GM12878 (cell line): ENCODE data around the gene THAP9. TPM values are rescaled to one million over a fixed set of nuclear protein-coding genes. Genes with fewer than 3 reads are reported as not detected.
"Not testable (repeated sequence)": the region's sequence is repeated elsewhere in the genome, so short reads cannot be mapped to it uniquely, and the experiment has no call there.

Source experiments
- ATAC-seq: fragments of 200-7000 bp; cut with Tn5 transposase; 3 replicates; pipeline ENCODE4 v1.9.1; 2020; ENCODE audit warnings: mild to moderate bottlenecking, moderate library complexity
- BruUV-seq: library from RNA; stranded (reverse); fragments of 400-500 nt; replicated peaks from 2 replicates; lab custom pipeline; 2021; lab: Mats Ljungman, UMichigan
- CTCF ChIA-PET: fragments of 300-600 bp; sonication (Branson Sonifier 250); formaldehyde crosslinking; extraction: SDS; loops from one replicate; lab custom pipeline; 2021; ENCODE audit warnings: inconsistent platforms; lab: Yijun Ruan, JAX
- POLR2A ChIA-PET: fragments of 350-600 bp; formaldehyde crosslinking; extraction: SDS; loops from one replicate; lab custom pipeline; 2021; ENCODE audit warnings: inconsistent platforms; lab: Charles Lee
- RAD21 ChIA-PET: fragments of 300-600 bp; sonication (Branson Sonifier 250); formaldehyde crosslinking; loops from one replicate; lab custom pipeline; 2023; ENCODE audit warnings: antibody characterized with exemption; ENCODE audit not compliant: unreplicated experiment; lab: Charles Lee
- SMC1A ChIA-PET: fragments of 300-600 bp; sonication (Branson Sonifier 250); formaldehyde crosslinking; loops from one replicate; lab custom pipeline; 2023; ENCODE audit not compliant: unreplicated experiment, uncharacterized antibody; lab: Charles Lee
- DNase-seq: peaks from one replicate; pipeline ENCODE4 v3.0.0-alpha.2; 2011; ENCODE audit warnings: low read depth, low spot score
- FAIRE-seq: peaks from 3 replicates; lab custom pipeline; 2011; peaks lifted over from hg19 to GRCh38; lab: Jason Lieb, UNC
- H2AFZ ChIP-seq: 2 replicates; pipeline ENCODE4 v1.6.0; 2011; ENCODE audit warnings: low read depth, low read length, control low read depth; ENCODE audit not compliant: control insufficient read depth
- H3K27ac ChIP-seq: 2 replicates; pipeline ENCODE4 v1.5.1; 2011; ENCODE audit warnings: control low read depth; ENCODE audit not compliant: control insufficient read depth, insufficient read depth
- H3K27me3 ChIP-seq, 2 experiments: replicated peaks in 1 of 2; 2 replicates each; pipeline versions ENCODE4 v1.6.0 to v1.6.1; 2011; ENCODE audit warnings: low read length in 1 of 2; ENCODE audit not compliant: control insufficient read depth in 2 of 2, insufficient read depth in 2 of 2
- H3K36me3 ChIP-seq, 2 experiments: 2 replicates each; pipeline ENCODE4 v1.5.1; 2011; ENCODE audit warnings: low read length in 1 of 2; ENCODE audit not compliant: control insufficient read depth in 2 of 2, insufficient read depth in 2 of 2
- H3K4me1 ChIP-seq: 2 replicates; pipeline ENCODE4 v1.6.1; 2011; ENCODE audit warnings: mild to moderate bottlenecking, low read length, moderate library complexity, mixed read lengths; ENCODE audit not compliant: control insufficient read depth, insufficient read depth
- H3K4me2 ChIP-seq: 2 replicates; pipeline ENCODE4 v1.6.0; 2011; ENCODE audit warnings: control low read depth; ENCODE audit not compliant: control insufficient read depth, insufficient read depth
- H3K4me3 ChIP-seq: fragments of 200-600 bp; sonication (generic); 2 replicates; pipeline ENCODE4 v1.5.1; 2016
- H3K79me2 ChIP-seq: 2 replicates; pipeline ENCODE4 v1.6.0; 2011; ENCODE audit warnings: low read length; ENCODE audit not compliant: control insufficient read depth, insufficient read depth
- H3K9ac ChIP-seq: 2 replicates; pipeline ENCODE4 v1.8.0; 2011; ENCODE audit warnings: low read length, control low read depth, mixed read lengths; ENCODE audit not compliant: control insufficient read depth, insufficient read depth
- H3K9me3 ChIP-seq: replicated peaks from 3 replicates; pipeline ENCODE4 v1.5.1; 2011; ENCODE audit warnings: mild to moderate bottlenecking, low read length; ENCODE audit not compliant: control insufficient read depth, insufficient read depth
- H4K20me1 ChIP-seq: 2 replicates; pipeline ENCODE4 v1.6.0; 2011; ENCODE audit not compliant: control insufficient read depth, insufficient read depth
- IKZF1 ChIP-seq: fragments of 450-650 bp; conservative IDR thresholded peaks from 2 replicates; pipeline ENCODE4 v1.6.1; 2017; ENCODE audit warnings: antibody characterized with exemption, mild to moderate bottlenecking
- NFYB ChIP-seq: IDR thresholded peaks from 2 replicates; pipeline ENCODE4 v1.6.1; 2011; ENCODE audit warnings: low read depth, mild to moderate bottlenecking, low read length, improper control_type of control experiment, moderate library complexity; ENCODE audit not compliant: insufficient read depth
- POLR2AphosphoS5 ChIP-seq: IDR thresholded peaks from 2 replicates; pipeline ENCODE4 v1.6.1; 2011; ENCODE audit warnings: mild to moderate bottlenecking, low read length, inconsistent platforms
- SREBF1 ChIP-seq: IDR thresholded peaks from 2 replicates; pipeline ENCODE4 v1.6.1; 2012; ENCODE audit warnings: mild to moderate bottlenecking, low read length
- WGBS: methylation state at CpG from one replicate; pipeline ENCODE4 v1.1.6; 2016; ENCODE audit warnings: low lambda C conversion rate; ENCODE audit not compliant: insufficient replicate concordance, insufficient coverage; ENCODE audit errors: missing lambda C conversion rate; 5-methylcytosine and 5-hydroxymethylcytosine counted together
- in situ Hi-C: fragments of 300-500 bp; cut with MboI; formaldehyde crosslinking; loops from 9 replicates; pipeline ENCODE4 v1.14.3; 2018; ENCODE audit warnings: mixed read lengths
- intact Hi-C: fragments of 100-400 bp; cut with micrococcal nuclease; formaldehyde crosslinking; loops from one replicate; pipeline ENCODE4 v1.14.2; 2022; ENCODE audit not compliant: unreplicated experiment
- polyA plus RNA-seq, 11 experiments: library from polyadenylated mRNA; depleted of rRNA in 4 of 11; unstranded in 6 of 11; stranded (reverse) in 5 of 11; fragments of >200 nt; fragmentation: Nextera tagmentation in 4 of 11; fragmentation: Illumina TruSeq in 1 of 11; extraction: Ambion mirVana in 4 of 11; extraction: Trizol in 1 of 11; gene quantifications; 1 replicate in 1 of 11; 2 replicates in 10 of 11; pipeline versions ENCODE4 v1.2.1 to v1.2.3, GENCODE V29; 2011 to 2016; ENCODE audit warnings: inconsistent platforms in 2 of 11, missing spikeins in 2 of 11, low read depth in 1 of 11
- total RNA-seq, 4 experiments: library from RNA; depleted of rRNA in 3 of 4; stranded (reverse); fragments of >200 nt in 3 of 4; fragmentation: Illumina TruSeq in 1 of 4; extraction: Trizol in 1 of 4; gene quantifications; 2 replicates each; pipeline versions ENCODE4 v1.2.1 to v1.2.3, GENCODE V29; 2013 to 2021
- TF ChIP-seq, protein P1 (sequence below): fragments of 450-650 bp; IDR thresholded peaks from 2 replicates; pipeline ENCODE4 v1.6.1; 2017; ENCODE audit warnings: mild to moderate bottlenecking
- TF ChIP-seq, protein P2 (sequence below): fragments of 150-350 bp; IDR thresholded peaks from 2 replicates; pipeline ENCODE4 v1.6.1; 2016; ENCODE audit warnings: low read depth, low read length
- TF ChIP-seq, protein P3 (sequence below): fragments of 450-650 bp; IDR thresholded peaks from 2 replicates; pipeline ENCODE4 v1.6.1; 2016; ENCODE audit warnings: mild to moderate bottlenecking, moderate library complexity, borderline replicate concordance

Gene THAP9
- total and polyA plus RNA-seq, 10 of the 15 experiments (the other 5 are each of a cell fraction or from before 2014, with no cell fraction given), result 2.1 to 4.9 (median 3.3) TPM

DNA sequence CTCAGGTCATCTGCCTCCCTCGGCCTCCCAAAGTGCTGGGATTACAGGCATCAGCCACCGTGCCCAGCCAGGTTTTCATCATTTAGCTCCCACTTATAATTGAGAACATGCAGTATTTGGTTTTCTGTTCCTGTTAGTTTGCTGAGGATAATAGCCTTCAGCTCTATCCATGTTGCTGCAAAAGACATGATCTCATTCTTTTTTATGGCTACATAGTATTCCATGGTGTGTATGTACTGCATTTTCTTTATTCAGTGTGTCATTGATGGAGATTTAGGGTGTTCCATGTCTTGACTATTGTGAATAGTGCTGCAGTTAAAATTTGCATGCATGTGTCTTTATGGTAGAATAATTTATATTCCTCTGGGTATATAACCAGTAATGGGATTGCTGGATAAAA, 13.4 kb downstream of the THAP9 start:
- H4K20me1 ChIP-seq, POLR2A ChIA-PET, in situ Hi-C loops, H3K27me3 ChIP-seq, H3K4me2 ChIP-seq, RAD21 ChIA-PET, intact Hi-C loops, H3K9me3 ChIP-seq, H3K27ac ChIP-seq, H3K4me1 ChIP-seq, FAIRE-seq, DNase-seq, ATAC-seq, H2AFZ ChIP-seq, BruUV-seq, H3K9ac ChIP-seq, H3K4me3 ChIP-seq, H3K79me2 ChIP-seq, H3K36me3 ChIP-seq: not testable (repeated sequence)
- WGBS, result 97% methylated on average over 2 of the region's 2 CpGs
- ChIA-PET SMC1A (interaction anchor here (1.2 to 1.3 kb wide), 2 partner anchors 10 to 15 kb away, joined by 3 read pairs; no protein-coding TSS in a partner anchor), CTCF (interaction anchor here (0.7 kb wide), 1 partner anchor 18 kb away, joined by 3 read pairs; no protein-coding TSS in a partner anchor)

DNA sequence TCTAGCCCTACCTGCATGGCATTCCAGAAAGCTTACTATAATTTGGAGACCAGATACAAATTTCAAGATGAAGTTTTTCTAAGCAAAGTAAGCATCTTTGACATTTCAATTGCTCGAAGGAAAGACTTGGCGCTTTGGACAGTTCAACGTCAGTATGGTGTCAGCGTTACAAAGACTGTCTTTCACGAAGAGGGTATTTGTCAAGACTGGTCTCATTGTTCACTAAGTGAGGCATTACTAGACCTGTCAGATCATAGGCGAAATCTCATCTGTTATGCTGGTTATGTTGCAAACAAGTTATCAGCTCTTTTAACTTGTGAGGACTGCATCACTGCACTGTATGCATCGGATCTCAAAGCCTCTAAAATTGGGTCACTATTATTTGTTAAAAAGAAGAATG, 17.6 kb downstream of the THAP9 start:
- no peak for FAIRE-seq
- Histone ChIP-seq H3K27ac (no peak overlapping the region), H3K36me3 (peaks cover 0 to 3% of the 10 kb centered on the region in 2 experiments; a peak in 3 of 4 replicates), H3K4me2 (no peak overlapping the region), H3K4me3 (no peak overlapping the region), H3K27me3 (no peaks in the 10 kb centered on the region), H3K79me2 (no peaks in the 10 kb centered on the region), H4K20me1 (no peaks in the 10 kb centered on the region), H3K9ac (no peak overlapping the region), H3K9me3 (no peaks in the 10 kb centered on the region), H3K4me1 (no peaks in the 10 kb centered on the region), H2AFZ (no peak overlapping the region)
- intact Hi-C loops, result no loop called here
- no peak for ATAC-seq
- no TSS peak for BruUV-seq
- no peak for DNase-seq
- WGBS, result 93% methylated on average over 7 of the region's 7 CpGs
- ChIA-PET RAD21 (interaction anchor here (0.6 kb wide), 1 partner anchor 44 kb away, joined by 3 read pairs; no protein-coding TSS in a partner anchor), CTCF (interaction anchor here (1.4 kb wide), 1 partner anchor 18 kb away, joined by 3 read pairs; no protein-coding TSS in a partner anchor), POLR2A (no interaction called here), SMC1A (no interaction called here)
- in situ Hi-C loops, result no loop called here
- TF ChIP-seq, protein P1, sequence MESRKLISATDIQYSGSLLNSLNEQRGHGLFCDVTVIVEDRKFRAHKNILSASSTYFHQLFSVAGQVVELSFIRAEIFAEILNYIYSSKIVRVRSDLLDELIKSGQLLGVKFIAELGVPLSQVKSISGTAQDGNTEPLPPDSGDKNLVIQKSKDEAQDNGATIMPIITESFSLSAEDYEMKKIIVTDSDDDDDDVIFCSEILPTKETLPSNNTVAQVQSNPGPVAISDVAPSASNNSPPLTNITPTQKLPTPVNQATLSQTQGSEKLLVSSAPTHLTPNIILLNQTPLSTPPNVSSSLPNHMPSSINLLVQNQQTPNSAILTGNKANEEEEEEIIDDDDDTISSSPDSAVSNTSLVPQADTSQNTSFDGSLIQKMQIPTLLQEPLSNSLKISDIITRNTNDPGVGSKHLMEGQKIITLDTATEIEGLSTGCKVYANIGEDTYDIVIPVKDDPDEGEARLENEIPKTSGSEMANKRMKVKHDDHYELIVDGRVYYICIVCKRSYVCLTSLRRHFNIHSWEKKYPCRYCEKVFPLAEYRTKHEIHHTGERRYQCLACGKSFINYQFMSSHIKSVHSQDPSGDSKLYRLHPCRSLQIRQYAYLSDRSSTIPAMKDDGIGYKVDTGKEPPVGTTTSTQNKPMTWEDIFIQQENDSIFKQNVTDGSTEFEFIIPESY, result no peak
- TF ChIP-seq, protein P2, sequence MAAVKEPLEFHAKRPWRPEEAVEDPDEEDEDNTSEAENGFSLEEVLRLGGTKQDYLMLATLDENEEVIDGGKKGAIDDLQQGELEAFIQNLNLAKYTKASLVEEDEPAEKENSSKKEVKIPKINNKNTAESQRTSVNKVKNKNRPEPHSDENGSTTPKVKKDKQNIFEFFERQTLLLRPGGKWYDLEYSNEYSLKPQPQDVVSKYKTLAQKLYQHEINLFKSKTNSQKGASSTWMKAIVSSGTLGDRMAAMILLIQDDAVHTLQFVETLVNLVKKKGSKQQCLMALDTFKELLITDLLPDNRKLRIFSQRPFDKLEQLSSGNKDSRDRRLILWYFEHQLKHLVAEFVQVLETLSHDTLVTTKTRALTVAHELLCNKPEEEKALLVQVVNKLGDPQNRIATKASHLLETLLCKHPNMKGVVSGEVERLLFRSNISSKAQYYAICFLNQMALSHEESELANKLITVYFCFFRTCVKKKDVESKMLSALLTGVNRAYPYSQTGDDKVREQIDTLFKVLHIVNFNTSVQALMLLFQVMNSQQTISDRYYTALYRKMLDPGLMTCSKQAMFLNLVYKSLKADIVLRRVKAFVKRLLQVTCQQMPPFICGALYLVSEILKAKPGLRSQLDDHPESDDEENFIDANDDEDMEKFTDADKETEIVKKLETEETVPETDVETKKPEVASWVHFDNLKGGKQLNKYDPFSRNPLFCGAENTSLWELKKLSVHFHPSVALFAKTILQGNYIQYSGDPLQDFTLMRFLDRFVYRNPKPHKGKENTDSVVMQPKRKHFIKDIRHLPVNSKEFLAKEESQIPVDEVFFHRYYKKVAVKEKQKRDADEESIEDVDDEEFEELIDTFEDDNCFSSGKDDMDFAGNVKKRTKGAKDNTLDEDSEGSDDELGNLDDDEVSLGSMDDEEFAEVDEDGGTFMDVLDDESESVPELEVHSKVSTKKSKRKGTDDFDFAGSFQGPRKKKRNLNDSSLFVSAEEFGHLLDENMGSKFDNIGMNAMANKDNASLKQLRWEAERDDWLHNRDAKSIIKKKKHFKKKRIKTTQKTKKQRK, result no peak
- TF ChIP-seq SREBF1, result no peak
- no peak for TF ChIP-seq NFYB
- no peak for TF ChIP-seq POLR2AphosphoS5
- TF ChIP-seq, protein P3, sequence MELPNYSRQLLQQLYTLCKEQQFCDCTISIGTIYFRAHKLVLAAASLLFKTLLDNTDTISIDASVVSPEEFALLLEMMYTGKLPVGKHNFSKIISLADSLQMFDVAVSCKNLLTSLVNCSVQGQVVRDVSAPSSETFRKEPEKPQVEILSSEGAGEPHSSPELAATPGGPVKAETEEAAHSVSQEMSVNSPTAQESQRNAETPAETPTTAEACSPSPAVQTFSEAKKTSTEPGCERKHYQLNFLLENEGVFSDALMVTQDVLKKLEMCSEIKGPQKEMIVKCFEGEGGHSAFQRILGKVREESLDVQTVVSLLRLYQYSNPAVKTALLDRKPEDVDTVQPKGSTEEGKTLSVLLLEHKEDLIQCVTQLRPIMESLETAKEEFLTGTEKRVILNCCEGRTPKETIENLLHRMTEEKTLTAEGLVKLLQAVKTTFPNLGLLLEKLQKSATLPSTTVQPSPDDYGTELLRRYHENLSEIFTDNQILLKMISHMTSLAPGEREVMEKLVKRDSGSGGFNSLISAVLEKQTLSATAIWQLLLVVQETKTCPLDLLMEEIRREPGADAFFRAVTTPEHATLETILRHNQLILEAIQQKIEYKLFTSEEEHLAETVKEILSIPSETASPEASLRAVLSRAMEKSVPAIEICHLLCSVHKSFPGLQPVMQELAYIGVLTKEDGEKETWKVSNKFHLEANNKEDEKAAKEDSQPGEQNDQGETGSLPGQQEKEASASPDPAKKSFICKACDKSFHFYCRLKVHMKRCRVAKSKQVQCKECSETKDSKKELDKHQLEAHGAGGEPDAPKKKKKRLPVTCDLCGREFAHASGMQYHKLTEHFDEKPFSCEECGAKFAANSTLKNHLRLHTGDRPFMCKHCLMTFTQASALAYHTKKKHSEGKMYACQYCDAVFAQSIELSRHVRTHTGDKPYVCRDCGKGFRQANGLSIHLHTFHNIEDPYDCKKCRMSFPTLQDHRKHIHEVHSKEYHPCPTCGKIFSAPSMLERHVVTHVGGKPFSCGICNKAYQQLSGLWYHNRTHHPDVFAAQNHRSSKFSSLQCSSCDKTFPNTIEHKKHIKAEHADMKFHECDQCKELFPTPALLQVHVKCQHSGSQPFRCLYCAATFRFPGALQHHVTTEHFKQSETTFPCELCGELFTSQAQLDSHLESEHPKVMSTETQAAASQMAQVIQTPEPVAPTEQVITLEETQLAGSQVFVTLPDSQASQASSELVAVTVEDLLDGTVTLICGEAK, result no peak
- no peak for TF ChIP-seq IKZF1
